HL-60 (cell line): ENCODE results near the gene DPY30.
"Not testable (repeated sequence)": the region's sequence is repeated elsewhere in the genome, so short reads cannot be mapped to it uniquely, and the experiment has no call there.

Experiments
- DNase-seq, 2 experiments: peaks; one replicate each; pipeline ENCODE4 v3.0.0-alpha.2; 2010 to 2020; ENCODE audit warnings: low read depth in 1 of 2, low spot score in 1 of 2
- H3K27ac ChIP-seq: fragments of 250-450 bp; sonication (Bioruptor Pico); replicated peaks from 2 replicates; pipeline ENCODE4 v1.5.1; 2020; ENCODE audit warnings: mild to moderate bottlenecking, moderate library complexity
- H3K27me3 ChIP-seq: fragments of 250-450 bp; sonication (Bioruptor Pico); 2 replicates; pipeline ENCODE4 v1.5.1; 2021; ENCODE audit warnings: mild to moderate bottlenecking, moderate library complexity; ENCODE audit not compliant: insufficient read depth, poor library complexity, severe bottlenecking
- H3K4me3 ChIP-seq: replicated peaks from 2 replicates; pipeline ENCODE4 v1.5.1; 2011; ENCODE audit warnings: mild to moderate bottlenecking, control low read depth, low read length; ENCODE audit not compliant: insufficient read depth
- CTCF ChIP-seq: IDR thresholded peaks from one replicate; pipeline ENCODE4 v1.5.1; 2011; ENCODE audit warnings: low read length, control low read depth, inconsistent platforms; ENCODE audit not compliant: insufficient read depth
- GABPA ChIP-seq: IDR thresholded peaks from 2 replicates; pipeline ENCODE4 v1.6.1; 2012; ENCODE audit warnings: low read depth
- POLR2AphosphoS5 ChIP-seq: IDR thresholded peaks from 2 replicates; pipeline ENCODE4 v1.6.1; 2012; ENCODE audit warnings: low read depth
- REST ChIP-seq: IDR thresholded peaks from 2 replicates; pipeline ENCODE4 v1.6.1; 2012; ENCODE audit warnings: low read depth; ENCODE audit not compliant: insufficient replicate concordance
- SPI1 ChIP-seq: IDR thresholded peaks from 2 replicates; pipeline ENCODE4 v1.6.1; 2012; ENCODE audit warnings: low read depth, mild to moderate bottlenecking, borderline replicate concordance

Gene DPY30

GRCh38 chr2:32061430-32061829, 21.8 kb upstream of the DPY30 start:
- Histone ChIP-seq H3K27me3 (no peaks in the 10 kb centered on the region), H3K4me3 (no peak overlapping the region)

GRCh38 chr2:32060266-32060665, 20.7 kb upstream of the DPY30 start:
- Histone ChIP-seq H3K27me3 (no peaks in the 10 kb centered on the region), H3K27ac (no peak overlapping the region), H3K4me3 (no peak overlapping the region)
- DNase-seq = no peak
- no peak for TF ChIP-seq SPI1
- TF ChIP-seq CTCF = no peak
- TF ChIP-seq GABPA = no peak
- TF ChIP-seq POLR2AphosphoS5 = no peak
- TF ChIP-seq REST = no peak

More at GRCh38 chr2:32061430-32061829, 21.8 kb upstream of the DPY30 start:
- TF ChIP-seq REST = no peak
- no peak for TF ChIP-seq SPI1
- no peak for TF ChIP-seq GABPA
- no peak for TF ChIP-seq CTCF
- TF ChIP-seq POLR2AphosphoS5 = no peak
- H3K27ac ChIP-seq = no peak overlapping the region
- DNase-seq = no peak

- Histone ChIP-seq H3K27ac (no peak overlapping the region), H3K4me3 (no peak overlapping the region), H3K27me3 (no peaks in the 10 kb centered on the region)
- TF ChIP-seq POLR2AphosphoS5 = no peak
- no peak for TF ChIP-seq CTCF
- TF ChIP-seq REST = no peak
- no peak for TF ChIP-seq SPI1
- TF ChIP-seq GABPA = no peak
- DNase-seq = no peak
Measured at GRCh38 chr2:32058130-32058529, 18.5 kb upstream of the DPY30 start.

- not testable (repeated sequence) for H3K27ac ChIP-seq, H3K4me3 ChIP-seq, DNase-seq, H3K27me3 ChIP-seq
Measured at GRCh38 chr2:32054583-32054982, 15.0 kb upstream of the DPY30 start.
